ENCODE results near the gene NDEL1. TPM values are rescaled to one million over a fixed set of nuclear protein-coding genes. Genes with fewer than 3 reads are reported as not detected.

NDEL1 gene
- total and polyA plus RNA-seq, 2 donors (not counting 3 experiments of a cell fraction or from before 2014, with no cell fraction given), result 60.0 to 87.4 TPM

DNA sequence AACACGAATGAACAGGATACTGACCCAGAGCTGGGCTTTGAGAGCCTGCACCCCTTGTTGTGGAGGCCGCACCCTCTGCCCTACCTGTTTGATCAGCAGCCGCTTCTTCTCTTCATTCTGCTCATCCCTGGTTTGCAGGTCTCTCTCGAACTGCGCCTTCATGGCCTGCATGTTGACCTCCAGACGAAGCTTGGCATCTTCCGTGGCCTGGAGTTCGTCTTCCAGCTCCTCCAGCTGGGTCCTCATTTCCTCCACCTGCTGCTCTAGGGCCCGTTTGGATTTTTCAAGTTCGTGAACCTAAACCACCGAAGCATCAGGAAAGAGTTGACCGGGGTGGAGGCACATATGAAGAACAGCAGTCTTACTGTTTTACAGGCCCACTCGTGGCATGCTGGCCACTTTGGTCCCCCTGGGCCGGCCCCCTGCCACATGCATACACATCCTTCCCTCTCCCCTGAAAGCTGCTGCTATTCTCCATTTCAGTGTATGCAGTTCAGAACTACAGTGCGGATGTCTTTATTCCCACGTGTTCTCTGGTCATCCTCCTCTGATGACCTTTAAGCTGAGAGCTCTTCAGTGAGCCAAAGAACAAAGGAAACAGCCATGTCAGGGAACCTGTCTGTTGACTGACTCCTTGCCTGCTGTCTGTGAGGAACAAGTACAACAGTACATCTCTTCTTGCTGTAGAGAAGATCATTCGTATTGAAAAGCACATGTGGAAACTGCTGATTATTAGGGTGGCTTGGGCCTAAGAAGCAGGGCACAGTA lies 54.8 kb downstream of the NDEL1 start:
- no peak overlapping the region for H3K4me3 ChIP-seq (replicated peaks in 1 of 3; ENCODE audit: insufficient read depth in 1 of 3, low read depth in 1 of 3, low read length in 3 of 3)
- no peak overlapping the region for H3K4me2 ChIP-seq (ENCODE audit: insufficient read depth, low read length)
- H3K9me1 ChIP-seq (replicated peaks; ENCODE audit: control insufficient read depth, extremely low read depth, insufficient read depth, low read length), result no peaks in the 10 kb centered on the region
- no peaks in the 10 kb centered on the region for H3K9me3 ChIP-seq (replicated peaks; ENCODE audit: control insufficient read depth, insufficient read depth, low read length)
- no peaks in the 10 kb centered on the region for H4K20me1 ChIP-seq (replicated peaks; ENCODE audit: control insufficient read depth, extremely low read depth, insufficient read depth, low read length)
- CTCF ChIA-PET, result interaction anchor here (1.0 kb wide), 1 partner anchor 255 kb away, joined by 3 read pairs; no protein-coding TSS in a partner anchor
- dilution Hi-C loops (cut with MboI; ENCODE audit: extremely low pct_ligation_motif_present, low sequenced_read_pairs), result no loop called here
- H3K36me3 ChIP-seq (ENCODE audit: control insufficient read depth in 2 of 2, extremely low read depth in 1 of 2, insufficient read depth in 2 of 2, low read length in 2 of 2), result peaks cover 23 to 74% of the 10 kb centered on the region in 2 experiments
- no peak overlapping the region for H3K9ac ChIP-seq (replicated peaks; ENCODE audit: extremely low read depth, insufficient read depth, low read length)
- intact Hi-C loops (cut with micrococcal nuclease), result no loop called here
- no peak for DNase-seq (ENCODE audit: low read depth, low spot score)
- BruUV-seq (replicated peaks), result no TSS peak
- H3K4me1 ChIP-seq (ENCODE audit: control insufficient read depth, extremely low read depth, insufficient read depth, low read length), result no peaks in the 10 kb centered on the region
- H3K79me2 ChIP-seq (ENCODE audit: control insufficient read depth, insufficient read depth, low read length), result no peaks in the 10 kb centered on the region
- POLR2A ChIA-PET, result interaction anchor here (0.6 kb wide), 1 partner anchor 55 kb away, joined by 10 read pairs; the partner anchor contains the start of gene NDEL1
- no peak overlapping the region for H2AFZ ChIP-seq (ENCODE audit: low read depth, low read length)
- H3K27me3 ChIP-seq (ENCODE audit: control insufficient read depth in 2 of 2, insufficient read depth in 2 of 2, low read length in 2 of 2), result no peaks in the 10 kb centered on the region
- TF ChIP-seq, protein P1, sequence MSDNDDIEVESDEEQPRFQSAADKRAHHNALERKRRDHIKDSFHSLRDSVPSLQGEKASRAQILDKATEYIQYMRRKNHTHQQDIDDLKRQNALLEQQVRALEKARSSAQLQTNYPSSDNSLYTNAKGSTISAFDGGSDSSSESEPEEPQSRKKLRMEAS (IDR thresholded peaks at IDR 0.05; ENCODE audit: insufficient read depth, insufficient read length), result no peak
- TF ChIP-seq GATA2 (IDR thresholded peaks at IDR 0.05; ENCODE audit: insufficient read depth, insufficient read length, low read depth, low read length) (no peak), JUN (IDR thresholded peaks at IDR 0.05; ENCODE audit: borderline replicate concordance, insufficient read depth, insufficient read length, low read depth) (no peak), POLR2A (IDR thresholded peaks at IDR 0.05; ENCODE audit: low read depth, low read length) (no peak)
- TF ChIP-seq, protein P2, sequence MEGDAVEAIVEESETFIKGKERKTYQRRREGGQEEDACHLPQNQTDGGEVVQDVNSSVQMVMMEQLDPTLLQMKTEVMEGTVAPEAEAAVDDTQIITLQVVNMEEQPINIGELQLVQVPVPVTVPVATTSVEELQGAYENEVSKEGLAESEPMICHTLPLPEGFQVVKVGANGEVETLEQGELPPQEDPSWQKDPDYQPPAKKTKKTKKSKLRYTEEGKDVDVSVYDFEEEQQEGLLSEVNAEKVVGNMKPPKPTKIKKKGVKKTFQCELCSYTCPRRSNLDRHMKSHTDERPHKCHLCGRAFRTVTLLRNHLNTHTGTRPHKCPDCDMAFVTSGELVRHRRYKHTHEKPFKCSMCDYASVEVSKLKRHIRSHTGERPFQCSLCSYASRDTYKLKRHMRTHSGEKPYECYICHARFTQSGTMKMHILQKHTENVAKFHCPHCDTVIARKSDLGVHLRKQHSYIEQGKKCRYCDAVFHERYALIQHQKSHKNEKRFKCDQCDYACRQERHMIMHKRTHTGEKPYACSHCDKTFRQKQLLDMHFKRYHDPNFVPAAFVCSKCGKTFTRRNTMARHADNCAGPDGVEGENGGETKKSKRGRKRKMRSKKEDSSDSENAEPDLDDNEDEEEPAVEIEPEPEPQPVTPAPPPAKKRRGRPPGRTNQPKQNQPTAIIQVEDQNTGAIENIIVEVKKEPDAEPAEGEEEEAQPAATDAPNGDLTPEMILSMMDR (IDR thresholded peaks at IDR 0.05; ENCODE audit: extremely low read depth in 1 of 2, insufficient read depth in 1 of 2, low read depth in 1 of 2, low read length in 2 of 2), result no peak
- no peak overlapping the region for H3K27ac ChIP-seq (ENCODE audit: insufficient read depth, low read depth, low read length)
- FAIRE-seq, result no peak
